ENCODE measurements around the gene USP36. TPM values are rescaled to one million over a fixed set of nuclear protein-coding genes. Genes with fewer than 3 reads are reported as not detected.
"Not testable (repeated sequence)": the region's sequence is repeated elsewhere in the genome, so short reads cannot be mapped to it uniquely, and the experiment has no call there.

Gene USP36
- total RNA-seq, 1 donor from 2014 or later, result 54.1 TPM

- H3K36me3 Mint-ChIP-seq (ENCODE audit: insufficient read depth), result peaks cover 1% of the 10 kb centered on the region
- H3K4me1 Mint-ChIP-seq (ENCODE audit: low read depth), result peaks cover 14% of the 10 kb centered on the region
- no peak overlapping the region for H3K27ac Mint-ChIP-seq
- H3K9me3 Mint-ChIP-seq (ENCODE audit: low read depth), result no peaks in the 10 kb centered on the region
- DNase-seq (ENCODE audit: low spot score, unreplicated experiment), result no peak
- H3K27me3 Mint-ChIP-seq, result no peaks in the 10 kb centered on the region
- no peak overlapping the region for H3K4me3 Mint-ChIP-seq (ENCODE audit: low read depth)
- TF ChIP-seq CTCF (IDR thresholded peaks at IDR 0.05; ENCODE audit: unreplicated experiment), result no peak
Measured at GRCh38 chr17:78882540-78883088, 42.0 kb upstream of the USP36 start.

- Mint-ChIP-seq H3K9me3 (ENCODE audit: low read depth) (no peaks in the 10 kb centered on the region), H3K27me3 (no peaks in the 10 kb centered on the region), H3K36me3 (ENCODE audit: insufficient read depth) (peaks cover 1% of the 10 kb centered on the region), H3K4me1 (ENCODE audit: low read depth) (peaks cover 14% of the 10 kb centered on the region), H3K4me3 (ENCODE audit: low read depth) (no peak overlapping the region), H3K27ac (no peak overlapping the region)
- DNase-seq (ENCODE audit: low spot score, unreplicated experiment), result no peak
- TF ChIP-seq CTCF (IDR thresholded peaks at IDR 0.05; ENCODE audit: unreplicated experiment), result no peak
Measured at GRCh38 chr17:78879635-78880186, 39.1 kb upstream of the USP36 start.

GRCh38 chr17:78878871-78879527, 38.4 kb upstream of the USP36 start:
- Mint-ChIP-seq H3K9me3 (ENCODE audit: low read depth) (no peaks in the 10 kb centered on the region), H3K36me3 (ENCODE audit: insufficient read depth) (peaks cover 1% of the 10 kb centered on the region), H3K27me3 (no peaks in the 10 kb centered on the region), H3K27ac (no peak overlapping the region), H3K4me3 (ENCODE audit: low read depth) (no peak overlapping the region), H3K4me1 (ENCODE audit: low read depth) (peaks cover 9% of the 10 kb centered on the region)
- DNase-seq (ENCODE audit: low spot score, unreplicated experiment), result no peak
- TF ChIP-seq CTCF (IDR thresholded peaks at IDR 0.05; ENCODE audit: unreplicated experiment), result no peak

DNA sequence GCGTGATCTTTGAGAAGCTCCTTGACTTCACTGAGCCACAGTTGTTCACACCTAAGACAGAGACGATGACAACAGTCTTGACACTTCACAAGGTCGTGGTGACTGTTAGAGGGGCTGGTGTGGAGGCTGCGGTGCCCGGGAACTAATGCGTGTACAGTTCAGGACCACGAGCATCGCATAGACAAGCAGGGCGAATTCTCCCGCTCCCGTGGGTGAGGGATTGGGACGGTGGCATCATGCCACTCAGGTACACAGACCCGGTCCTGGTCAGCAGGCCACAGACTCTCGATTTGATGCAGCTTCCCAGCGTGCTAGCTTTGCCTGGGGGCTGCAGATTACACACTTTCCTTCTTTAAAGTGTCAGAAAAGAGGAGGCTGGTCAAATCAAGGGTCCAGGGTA, 37.6 kb upstream of the USP36 start:
- TF ChIP-seq CTCF (IDR thresholded peaks at IDR 0.05; ENCODE audit: unreplicated experiment), result no peak
- peaks cover 4% of the 10 kb centered on the region for H3K36me3 Mint-ChIP-seq (ENCODE audit: insufficient read depth)
- peaks cover 5% of the 10 kb centered on the region for H3K4me1 Mint-ChIP-seq (ENCODE audit: low read depth)
- H3K9me3 Mint-ChIP-seq (ENCODE audit: low read depth), result no peaks in the 10 kb centered on the region
- DNase-seq (ENCODE audit: low spot score, unreplicated experiment), result no peak
- H3K27me3 Mint-ChIP-seq, result no peaks in the 10 kb centered on the region
- H3K4me3 Mint-ChIP-seq (ENCODE audit: low read depth), result no peak overlapping the region
- H3K27ac Mint-ChIP-seq, result no peak overlapping the region

DNA sequence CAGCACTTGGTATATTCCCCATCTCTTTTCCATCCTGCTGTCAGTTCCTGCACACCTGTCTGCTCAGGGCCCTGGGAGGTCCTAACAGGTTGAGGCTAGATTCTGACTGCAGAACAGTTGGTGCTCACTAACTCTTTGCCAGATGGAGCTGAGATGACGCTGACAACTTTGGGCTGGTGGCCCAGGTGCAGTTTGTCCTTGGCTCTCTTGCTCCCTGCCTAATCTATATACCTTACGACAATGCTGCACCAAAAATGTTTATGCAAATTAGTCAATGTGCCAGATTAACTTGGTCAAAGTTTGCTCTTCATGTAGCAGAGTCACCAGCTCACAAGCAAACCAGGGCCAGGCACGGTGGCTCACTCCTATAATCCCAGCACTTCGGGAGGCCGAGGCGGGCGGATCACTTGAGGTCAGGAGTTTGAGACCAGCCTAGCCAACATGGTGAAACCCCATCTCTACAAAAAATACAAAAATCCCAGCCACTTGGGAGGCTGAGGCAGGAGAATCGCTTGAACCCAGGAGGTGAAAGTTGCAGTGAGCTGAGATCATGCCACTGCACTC, 36.4 kb upstream of the USP36 start:
- not testable (repeated sequence) for DNase-seq (ENCODE audit: low spot score, unreplicated experiment); H3K27me3 Mint-ChIP-seq; H3K27ac Mint-ChIP-seq; H3K9me3 Mint-ChIP-seq (ENCODE audit: low read depth); H3K36me3 Mint-ChIP-seq (ENCODE audit: insufficient read depth); H3K4me1 Mint-ChIP-seq (ENCODE audit: low read depth); H3K4me3 Mint-ChIP-seq (ENCODE audit: low read depth)
